Measurements from ENCODE around the gene ERVH48-1.

- TF ChIP-seq, protein P1, sequence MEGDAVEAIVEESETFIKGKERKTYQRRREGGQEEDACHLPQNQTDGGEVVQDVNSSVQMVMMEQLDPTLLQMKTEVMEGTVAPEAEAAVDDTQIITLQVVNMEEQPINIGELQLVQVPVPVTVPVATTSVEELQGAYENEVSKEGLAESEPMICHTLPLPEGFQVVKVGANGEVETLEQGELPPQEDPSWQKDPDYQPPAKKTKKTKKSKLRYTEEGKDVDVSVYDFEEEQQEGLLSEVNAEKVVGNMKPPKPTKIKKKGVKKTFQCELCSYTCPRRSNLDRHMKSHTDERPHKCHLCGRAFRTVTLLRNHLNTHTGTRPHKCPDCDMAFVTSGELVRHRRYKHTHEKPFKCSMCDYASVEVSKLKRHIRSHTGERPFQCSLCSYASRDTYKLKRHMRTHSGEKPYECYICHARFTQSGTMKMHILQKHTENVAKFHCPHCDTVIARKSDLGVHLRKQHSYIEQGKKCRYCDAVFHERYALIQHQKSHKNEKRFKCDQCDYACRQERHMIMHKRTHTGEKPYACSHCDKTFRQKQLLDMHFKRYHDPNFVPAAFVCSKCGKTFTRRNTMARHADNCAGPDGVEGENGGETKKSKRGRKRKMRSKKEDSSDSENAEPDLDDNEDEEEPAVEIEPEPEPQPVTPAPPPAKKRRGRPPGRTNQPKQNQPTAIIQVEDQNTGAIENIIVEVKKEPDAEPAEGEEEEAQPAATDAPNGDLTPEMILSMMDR (conservative IDR thresholded peaks at IDR 0.05), result no peak
- no peak for TF ChIP-seq ZFX (IDR thresholded peaks at IDR 0.05)
Measured at GRCh38 chr21:42892582-42892930, 32.9 kb downstream of the ERVH48-1 start.

Measured in C4-2B (cell line).